Measurements from ENCODE around the gene MTUS2. TPM values are rescaled to one million over a fixed set of nuclear protein-coding genes. Genes with fewer than 3 reads are reported as not detected.

The MTUS2 gene
- polyA plus RNA-seq, 2 of the 4 experiments (the other 2 are of a cell fraction), result not detected

DNA sequence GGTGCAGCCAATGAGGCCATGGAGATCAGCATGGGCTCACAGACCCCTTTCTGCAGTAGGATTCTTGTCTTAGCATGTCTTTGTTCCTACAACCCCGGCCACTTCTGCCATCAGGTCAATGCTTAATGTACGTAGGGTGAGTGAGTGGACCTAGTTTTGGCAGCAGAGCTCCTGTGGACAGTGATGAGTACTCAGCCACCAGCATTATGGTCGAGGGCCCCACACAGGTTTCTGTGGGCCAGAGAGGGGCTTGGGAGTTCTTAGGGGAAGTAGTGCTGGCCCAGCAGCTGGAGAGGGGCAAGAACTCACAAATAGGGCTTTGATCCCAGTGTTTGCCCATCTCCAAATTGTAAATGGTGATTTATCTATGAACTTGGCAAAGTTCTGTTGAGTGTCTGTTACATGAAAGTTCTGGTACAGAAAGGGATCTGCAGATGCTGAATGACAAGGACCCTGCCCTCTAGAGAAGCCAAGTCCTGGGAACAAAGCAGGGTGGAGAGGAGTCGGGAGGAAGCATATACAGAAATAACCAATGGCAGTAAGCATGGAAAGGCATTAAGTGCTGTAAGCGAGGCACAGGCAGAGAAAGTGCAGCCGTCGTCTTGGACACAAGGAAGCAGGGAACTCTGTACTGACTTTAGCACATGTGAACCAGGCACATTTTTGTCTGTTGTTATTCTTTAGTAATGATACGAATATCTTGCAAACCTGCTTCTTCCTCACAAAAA, 185.1 kb downstream of the MTUS2 start:
- CTCF ChIA-PET, result no interaction called here

DNA sequence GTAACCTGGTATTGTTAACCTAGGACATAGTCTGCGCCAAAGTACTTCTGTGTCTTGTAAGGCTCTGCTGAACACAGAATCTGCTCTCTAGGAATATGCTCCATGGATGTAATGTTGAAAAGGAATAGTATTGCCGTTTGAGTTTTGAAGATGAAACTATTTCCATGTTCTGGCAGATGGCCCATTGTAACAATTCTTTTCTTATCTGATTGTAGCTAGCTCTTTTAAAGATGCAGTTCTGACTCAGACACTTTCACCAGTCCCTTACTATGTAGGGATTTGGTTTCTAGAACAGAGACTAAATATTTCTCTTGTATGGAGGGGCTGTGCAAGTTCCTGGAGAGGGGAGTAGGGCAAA, 185.6 kb downstream of the MTUS2 start:
- CTCF ChIA-PET, result no interaction called here
- 34% methylated on average over 2 of the region's 2 CpGs for WGBS (ENCODE audit: missing lambda C conversion rate)
- no peak overlapping the region for H3K27ac ChIP-seq
- DNase-seq (ENCODE audit: low read depth in 1 of 2, low spot score in 1 of 2), result no peak
- H3K4me3 ChIP-seq, result no peak overlapping the region
- FAIRE-seq, result no peak
- no peak for TF ChIP-seq TFCP2L1 (CRISPR knock-in tag; IDR thresholded peaks at IDR 0.05)
- no peak for TF ChIP-seq ZFP36 (IDR thresholded peaks at IDR 0.05; ENCODE audit: borderline replicate concordance, partially characterized antibody)
- no peak for TF ChIP-seq SMC3 (IDR thresholded peaks at IDR 0.05)
- no peak for TF ChIP-seq EP300 (IDR thresholded peaks at IDR 0.05)
- TF ChIP-seq, protein P1, sequence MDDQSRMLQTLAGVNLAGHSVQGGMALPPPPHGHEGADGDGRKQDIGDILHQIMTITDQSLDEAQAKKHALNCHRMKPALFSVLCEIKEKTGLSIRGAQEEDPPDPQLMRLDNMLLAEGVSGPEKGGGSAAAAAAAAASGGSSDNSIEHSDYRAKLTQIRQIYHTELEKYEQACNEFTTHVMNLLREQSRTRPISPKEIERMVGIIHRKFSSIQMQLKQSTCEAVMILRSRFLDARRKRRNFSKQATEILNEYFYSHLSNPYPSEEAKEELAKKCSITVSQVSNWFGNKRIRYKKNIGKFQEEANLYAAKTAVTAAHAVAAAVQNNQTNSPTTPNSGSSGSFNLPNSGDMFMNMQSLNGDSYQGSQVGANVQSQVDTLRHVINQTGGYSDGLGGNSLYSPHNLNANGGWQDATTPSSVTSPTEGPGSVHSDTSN (IDR thresholded peaks at IDR 0.05), result no peak
- TF ChIP-seq HOXB13 (CRISPR knock-in tag; IDR thresholded peaks at IDR 0.05; ENCODE audit: low read depth), result no peak
- TF ChIP-seq CHD4 (IDR thresholded peaks at IDR 0.05; ENCODE audit: borderline replicate concordance), result no peak
- no peak for TF ChIP-seq ESRRA (IDR thresholded peaks at IDR 0.05; ENCODE audit: borderline replicate concordance, low read length)
- TF ChIP-seq, protein P2, sequence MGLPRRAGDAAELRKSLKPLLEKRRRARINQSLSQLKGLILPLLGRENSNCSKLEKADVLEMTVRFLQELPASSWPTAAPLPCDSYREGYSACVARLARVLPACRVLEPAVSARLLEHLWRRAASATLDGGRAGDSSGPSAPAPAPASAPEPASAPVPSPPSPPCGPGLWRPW (IDR thresholded peaks at IDR 0.05), result no peak
- no peak for TF ChIP-seq RCOR1 (IDR thresholded peaks at IDR 0.05; ENCODE audit: low read depth, low read length)
- TF ChIP-seq JUNB (IDR thresholded peaks at IDR 0.05), result no peak
- no peak for TF ChIP-seq CHD2 (IDR thresholded peaks at IDR 0.05; ENCODE audit: low read length, partially characterized antibody)
- TF ChIP-seq HDAC2 (IDR thresholded peaks at IDR 0.05), result no peak
- no peaks in the 10 kb centered on the region for H3K4me1 ChIP-seq
- no peaks in the 10 kb centered on the region for H3K9me3 ChIP-seq
- ATAC-seq, result no peak
- no peak overlapping the region for H3K4me2 ChIP-seq
- POLR2A ChIA-PET, result no interaction called here

More for the DNA sequence above, 185.1 kb downstream of the MTUS2 start:
- Histone ChIP-seq H3K4me1 (no peaks in the 10 kb centered on the region), H3K4me2 (no peak overlapping the region), H3K9me3 (no peaks in the 10 kb centered on the region), H3K4me3 (no peak overlapping the region), H3K27ac (no peak overlapping the region)
- POLR2A ChIA-PET, result no interaction called here
- FAIRE-seq, result no peak
- TF ChIP-seq CEBPB (IDR thresholded peaks at IDR 0.05), result no peak
- no peak for TF ChIP-seq JUN (IDR thresholded peaks at IDR 0.05)
- TF ChIP-seq ZFP36 (IDR thresholded peaks at IDR 0.05; ENCODE audit: borderline replicate concordance, partially characterized antibody), result no peak
- TF ChIP-seq ZSCAN20 (CRISPR knock-in tag; IDR thresholded peaks at IDR 0.05), result no peak
- TF ChIP-seq, protein P3, sequence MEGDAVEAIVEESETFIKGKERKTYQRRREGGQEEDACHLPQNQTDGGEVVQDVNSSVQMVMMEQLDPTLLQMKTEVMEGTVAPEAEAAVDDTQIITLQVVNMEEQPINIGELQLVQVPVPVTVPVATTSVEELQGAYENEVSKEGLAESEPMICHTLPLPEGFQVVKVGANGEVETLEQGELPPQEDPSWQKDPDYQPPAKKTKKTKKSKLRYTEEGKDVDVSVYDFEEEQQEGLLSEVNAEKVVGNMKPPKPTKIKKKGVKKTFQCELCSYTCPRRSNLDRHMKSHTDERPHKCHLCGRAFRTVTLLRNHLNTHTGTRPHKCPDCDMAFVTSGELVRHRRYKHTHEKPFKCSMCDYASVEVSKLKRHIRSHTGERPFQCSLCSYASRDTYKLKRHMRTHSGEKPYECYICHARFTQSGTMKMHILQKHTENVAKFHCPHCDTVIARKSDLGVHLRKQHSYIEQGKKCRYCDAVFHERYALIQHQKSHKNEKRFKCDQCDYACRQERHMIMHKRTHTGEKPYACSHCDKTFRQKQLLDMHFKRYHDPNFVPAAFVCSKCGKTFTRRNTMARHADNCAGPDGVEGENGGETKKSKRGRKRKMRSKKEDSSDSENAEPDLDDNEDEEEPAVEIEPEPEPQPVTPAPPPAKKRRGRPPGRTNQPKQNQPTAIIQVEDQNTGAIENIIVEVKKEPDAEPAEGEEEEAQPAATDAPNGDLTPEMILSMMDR (IDR thresholded peaks at IDR 0.05), result no peak
- TF ChIP-seq TFCP2L1 (CRISPR knock-in tag; IDR thresholded peaks at IDR 0.05), result no peak
- TF ChIP-seq BHLHE40 (IDR thresholded peaks at IDR 0.05; ENCODE audit: low read depth, low read length), result no peak
- TF ChIP-seq EHF (CRISPR knock-in tag; IDR thresholded peaks at IDR 0.05), result no peak
- no peak for TF ChIP-seq MAFK (IDR thresholded peaks at IDR 0.05; ENCODE audit: partially characterized antibody)
- TF ChIP-seq FOSL2 (IDR thresholded peaks at IDR 0.05), result no peak
- TF ChIP-seq FOSL2 (CRISPR knock-in tag; IDR thresholded peaks at IDR 0.05), result no peak
- TF ChIP-seq, protein P4, sequence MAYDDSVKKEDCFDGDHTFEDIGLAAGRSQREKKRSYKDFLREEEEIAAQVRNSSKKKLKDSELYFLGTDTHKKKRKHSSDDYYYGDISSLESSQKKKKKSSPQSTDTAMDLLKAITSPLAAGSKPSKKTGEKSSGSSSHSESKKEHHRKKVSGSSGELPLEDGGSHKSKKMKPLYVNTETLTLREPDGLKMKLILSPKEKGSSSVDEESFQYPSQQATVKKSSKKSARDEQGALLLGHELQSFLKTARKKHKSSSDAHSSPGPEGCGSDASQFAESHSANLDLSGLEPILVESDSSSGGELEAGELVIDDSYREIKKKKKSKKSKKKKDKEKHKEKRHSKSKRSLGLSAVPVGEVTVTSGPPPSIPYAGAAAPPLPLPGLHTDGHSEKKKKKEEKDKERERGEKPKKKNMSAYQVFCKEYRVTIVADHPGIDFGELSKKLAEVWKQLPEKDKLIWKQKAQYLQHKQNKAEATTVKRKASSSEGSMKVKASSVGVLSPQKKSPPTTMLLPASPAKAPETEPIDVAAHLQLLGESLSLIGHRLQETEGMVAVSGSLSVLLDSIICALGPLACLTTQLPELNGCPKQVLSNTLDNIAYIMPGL (CRISPR knock-in tag; IDR thresholded peaks at IDR 0.05; ENCODE audit: borderline replicate concordance), result no peak
- TF ChIP-seq NR3C1 (IDR thresholded peaks at IDR 0.05), result no peak
- TF ChIP-seq ESRRA (IDR thresholded peaks at IDR 0.05; ENCODE audit: borderline replicate concordance, low read length), result no peak
- WGBS (ENCODE audit: missing lambda C conversion rate), result 10% methylated on average over 7 of the region's 8 CpGs
- ATAC-seq, result no peak
- no peak for DNase-seq (ENCODE audit: low read depth in 1 of 2, low spot score in 1 of 2)
